HL-60 (cell line): ENCODE data around the gene MATR3.

Experiments used
- DNase-seq, 2 experiments: peaks; one replicate each; pipeline ENCODE4 v3.0.0-alpha.2; 2010 to 2020; ENCODE audit warnings: low read depth in 1 of 2, low spot score in 1 of 2
- H3K27ac ChIP-seq: fragments of 250-450 bp; sonication (Bioruptor Pico); replicated peaks from 2 replicates; pipeline ENCODE4 v1.5.1; 2020; ENCODE audit warnings: mild to moderate bottlenecking, moderate library complexity
- H3K27me3 ChIP-seq: fragments of 250-450 bp; sonication (Bioruptor Pico); 2 replicates; pipeline ENCODE4 v1.5.1; 2021; ENCODE audit warnings: mild to moderate bottlenecking, moderate library complexity; ENCODE audit not compliant: insufficient read depth, poor library complexity, severe bottlenecking
- H3K4me3 ChIP-seq: replicated peaks from 2 replicates; pipeline ENCODE4 v1.5.1; 2011; ENCODE audit warnings: mild to moderate bottlenecking, control low read depth, low read length; ENCODE audit not compliant: insufficient read depth
- GABPA ChIP-seq: IDR thresholded peaks from 2 replicates; pipeline ENCODE4 v1.6.1; 2012; ENCODE audit warnings: low read depth
- POLR2AphosphoS5 ChIP-seq: IDR thresholded peaks from 2 replicates; pipeline ENCODE4 v1.6.1; 2012; ENCODE audit warnings: low read depth
- SPI1 ChIP-seq: IDR thresholded peaks from 2 replicates; pipeline ENCODE4 v1.6.1; 2012; ENCODE audit warnings: low read depth, mild to moderate bottlenecking, borderline replicate concordance
- TF ChIP-seq, protein P1 (sequence below): IDR thresholded peaks from 2 replicates; pipeline ENCODE4 v1.6.1; 2012; ENCODE audit warnings: low read depth; ENCODE audit not compliant: insufficient replicate concordance
- TF ChIP-seq, protein P2 (sequence below): IDR thresholded peaks from one replicate; pipeline ENCODE4 v1.5.1; 2011; ENCODE audit warnings: low read length, control low read depth, inconsistent platforms; ENCODE audit not compliant: insufficient read depth

Gene MATR3

GRCh38 chr5:139377226-139377625 lies 83.7 kb downstream of the MATR3 start:
- TF ChIP-seq GABPA (no peak), SPI1 (no peak), POLR2AphosphoS5 (no peak)
- TF ChIP-seq, protein P1, sequence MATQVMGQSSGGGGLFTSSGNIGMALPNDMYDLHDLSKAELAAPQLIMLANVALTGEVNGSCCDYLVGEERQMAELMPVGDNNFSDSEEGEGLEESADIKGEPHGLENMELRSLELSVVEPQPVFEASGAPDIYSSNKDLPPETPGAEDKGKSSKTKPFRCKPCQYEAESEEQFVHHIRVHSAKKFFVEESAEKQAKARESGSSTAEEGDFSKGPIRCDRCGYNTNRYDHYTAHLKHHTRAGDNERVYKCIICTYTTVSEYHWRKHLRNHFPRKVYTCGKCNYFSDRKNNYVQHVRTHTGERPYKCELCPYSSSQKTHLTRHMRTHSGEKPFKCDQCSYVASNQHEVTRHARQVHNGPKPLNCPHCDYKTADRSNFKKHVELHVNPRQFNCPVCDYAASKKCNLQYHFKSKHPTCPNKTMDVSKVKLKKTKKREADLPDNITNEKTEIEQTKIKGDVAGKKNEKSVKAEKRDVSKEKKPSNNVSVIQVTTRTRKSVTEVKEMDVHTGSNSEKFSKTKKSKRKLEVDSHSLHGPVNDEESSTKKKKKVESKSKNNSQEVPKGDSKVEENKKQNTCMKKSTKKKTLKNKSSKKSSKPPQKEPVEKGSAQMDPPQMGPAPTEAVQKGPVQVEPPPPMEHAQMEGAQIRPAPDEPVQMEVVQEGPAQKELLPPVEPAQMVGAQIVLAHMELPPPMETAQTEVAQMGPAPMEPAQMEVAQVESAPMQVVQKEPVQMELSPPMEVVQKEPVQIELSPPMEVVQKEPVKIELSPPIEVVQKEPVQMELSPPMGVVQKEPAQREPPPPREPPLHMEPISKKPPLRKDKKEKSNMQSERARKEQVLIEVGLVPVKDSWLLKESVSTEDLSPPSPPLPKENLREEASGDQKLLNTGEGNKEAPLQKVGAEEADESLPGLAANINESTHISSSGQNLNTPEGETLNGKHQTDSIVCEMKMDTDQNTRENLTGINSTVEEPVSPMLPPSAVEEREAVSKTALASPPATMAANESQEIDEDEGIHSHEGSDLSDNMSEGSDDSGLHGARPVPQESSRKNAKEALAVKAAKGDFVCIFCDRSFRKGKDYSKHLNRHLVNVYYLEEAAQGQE = no peak
- TF ChIP-seq, protein P2, sequence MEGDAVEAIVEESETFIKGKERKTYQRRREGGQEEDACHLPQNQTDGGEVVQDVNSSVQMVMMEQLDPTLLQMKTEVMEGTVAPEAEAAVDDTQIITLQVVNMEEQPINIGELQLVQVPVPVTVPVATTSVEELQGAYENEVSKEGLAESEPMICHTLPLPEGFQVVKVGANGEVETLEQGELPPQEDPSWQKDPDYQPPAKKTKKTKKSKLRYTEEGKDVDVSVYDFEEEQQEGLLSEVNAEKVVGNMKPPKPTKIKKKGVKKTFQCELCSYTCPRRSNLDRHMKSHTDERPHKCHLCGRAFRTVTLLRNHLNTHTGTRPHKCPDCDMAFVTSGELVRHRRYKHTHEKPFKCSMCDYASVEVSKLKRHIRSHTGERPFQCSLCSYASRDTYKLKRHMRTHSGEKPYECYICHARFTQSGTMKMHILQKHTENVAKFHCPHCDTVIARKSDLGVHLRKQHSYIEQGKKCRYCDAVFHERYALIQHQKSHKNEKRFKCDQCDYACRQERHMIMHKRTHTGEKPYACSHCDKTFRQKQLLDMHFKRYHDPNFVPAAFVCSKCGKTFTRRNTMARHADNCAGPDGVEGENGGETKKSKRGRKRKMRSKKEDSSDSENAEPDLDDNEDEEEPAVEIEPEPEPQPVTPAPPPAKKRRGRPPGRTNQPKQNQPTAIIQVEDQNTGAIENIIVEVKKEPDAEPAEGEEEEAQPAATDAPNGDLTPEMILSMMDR = no peak
- Histone ChIP-seq H3K4me3 (no peak overlapping the region), H3K27ac (no peak overlapping the region), H3K27me3 (no peaks in the 10 kb centered on the region)
- DNase-seq = no peak

DNA sequence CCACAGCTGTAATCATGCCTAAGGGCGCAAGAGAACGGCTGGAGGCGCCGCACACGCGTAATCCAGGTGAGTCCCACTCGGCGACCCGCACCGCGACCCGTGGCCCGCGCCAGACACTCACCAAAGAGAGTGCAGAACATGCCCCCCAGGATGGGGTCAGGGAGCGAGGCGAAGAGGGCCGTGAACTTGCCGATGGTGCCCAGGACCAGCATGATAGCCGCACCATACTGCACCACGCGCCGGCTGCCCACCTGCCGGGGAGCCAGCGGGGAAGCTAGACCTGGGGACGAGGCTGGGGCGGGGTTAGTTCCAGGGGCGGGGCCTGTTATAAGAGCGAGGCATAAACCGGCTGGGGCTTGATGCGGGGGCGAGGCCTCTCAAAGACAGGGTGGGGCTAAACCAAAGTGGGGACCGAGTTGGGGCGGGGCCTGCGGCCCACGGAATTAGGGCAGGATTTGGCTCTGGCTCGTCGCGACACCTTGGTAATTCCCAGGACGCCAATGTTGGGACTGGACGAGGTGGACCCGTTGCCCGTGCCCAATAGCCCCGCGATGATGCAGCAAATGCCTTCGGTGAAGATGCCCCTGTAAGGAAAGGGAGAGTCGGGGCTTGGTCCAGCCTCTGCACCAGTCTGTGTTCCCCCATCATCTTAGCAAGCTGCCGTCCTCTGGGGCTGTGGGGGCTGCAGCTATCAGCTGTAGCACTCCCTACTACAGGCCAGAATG lies 84.7 kb downstream of the MATR3 start:
- DNase-seq = no peak
- Histone ChIP-seq H3K27me3 (no peaks in the 10 kb centered on the region), H3K4me3 (no peak overlapping the region), H3K27ac (no peak overlapping the region)
- TF ChIP-seq, protein P2 = no peak
- no peak for TF ChIP-seq GABPA
- TF ChIP-seq, protein P1 = no peak

GRCh38 chr5:139378941-139379361 lies 85.4 kb downstream of the MATR3 start:
- Histone ChIP-seq H3K4me3 (no peak overlapping the region), H3K27me3 (no peaks in the 10 kb centered on the region), H3K27ac (no peak overlapping the region)
- no peak for TF ChIP-seq GABPA
- no peak for TF ChIP-seq SPI1
- TF ChIP-seq, protein P2 = no peak
- TF ChIP-seq, protein P1 = no peak
- TF ChIP-seq POLR2AphosphoS5 = no peak
- no peak for DNase-seq
